ENCODE results near the gene RNU1-3.
"Not testable (repeated sequence)": the region's sequence is repeated elsewhere in the genome, so short reads cannot be mapped to it uniquely, and the experiment has no call there.

DNA sequence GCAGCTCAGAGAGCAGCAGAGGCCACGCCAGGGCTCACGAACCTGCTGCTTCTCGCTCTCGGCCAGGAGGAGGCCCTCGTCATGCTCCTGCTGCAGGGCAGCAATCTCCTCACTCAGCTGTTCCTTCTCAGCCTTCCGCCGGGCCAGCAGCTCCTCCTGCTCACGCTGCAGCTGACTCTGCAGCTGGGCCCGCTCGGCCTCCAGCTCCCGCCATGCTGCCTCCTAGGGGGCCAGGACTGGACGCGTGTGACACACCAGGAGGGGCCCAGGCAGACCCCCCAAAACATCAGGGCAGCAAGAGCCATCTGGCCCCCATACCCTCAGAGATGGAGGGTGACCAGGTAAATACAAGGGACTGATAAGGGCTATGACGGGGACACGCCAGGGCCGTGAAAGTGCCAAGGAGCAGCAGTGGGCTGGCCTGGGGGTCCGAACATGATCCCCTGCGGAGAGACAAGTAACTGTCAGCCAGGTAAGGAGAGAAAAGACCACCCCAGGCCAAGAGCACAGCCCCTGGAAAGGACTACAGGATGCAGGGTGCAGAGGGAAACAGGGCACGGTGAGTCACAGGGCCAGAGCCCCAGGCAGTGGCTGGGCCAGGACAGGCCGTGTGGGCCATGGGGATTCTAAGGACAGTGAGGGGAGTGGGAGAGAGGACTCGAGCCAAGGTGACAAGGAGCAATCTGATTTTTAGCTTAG is 46.8 kb downstream of the RNU1-3 start:
- not testable (repeated sequence) for TF ChIP-seq POLR2AphosphoS5 (IDR thresholded peaks at IDR 0.05; ENCODE audit: low read depth); GABPA (IDR thresholded peaks at IDR 0.05; ENCODE audit: low read depth); SPI1 (IDR thresholded peaks at IDR 0.05; ENCODE audit: borderline replicate concordance, low read depth)
- TF ChIP-seq, protein P1, sequence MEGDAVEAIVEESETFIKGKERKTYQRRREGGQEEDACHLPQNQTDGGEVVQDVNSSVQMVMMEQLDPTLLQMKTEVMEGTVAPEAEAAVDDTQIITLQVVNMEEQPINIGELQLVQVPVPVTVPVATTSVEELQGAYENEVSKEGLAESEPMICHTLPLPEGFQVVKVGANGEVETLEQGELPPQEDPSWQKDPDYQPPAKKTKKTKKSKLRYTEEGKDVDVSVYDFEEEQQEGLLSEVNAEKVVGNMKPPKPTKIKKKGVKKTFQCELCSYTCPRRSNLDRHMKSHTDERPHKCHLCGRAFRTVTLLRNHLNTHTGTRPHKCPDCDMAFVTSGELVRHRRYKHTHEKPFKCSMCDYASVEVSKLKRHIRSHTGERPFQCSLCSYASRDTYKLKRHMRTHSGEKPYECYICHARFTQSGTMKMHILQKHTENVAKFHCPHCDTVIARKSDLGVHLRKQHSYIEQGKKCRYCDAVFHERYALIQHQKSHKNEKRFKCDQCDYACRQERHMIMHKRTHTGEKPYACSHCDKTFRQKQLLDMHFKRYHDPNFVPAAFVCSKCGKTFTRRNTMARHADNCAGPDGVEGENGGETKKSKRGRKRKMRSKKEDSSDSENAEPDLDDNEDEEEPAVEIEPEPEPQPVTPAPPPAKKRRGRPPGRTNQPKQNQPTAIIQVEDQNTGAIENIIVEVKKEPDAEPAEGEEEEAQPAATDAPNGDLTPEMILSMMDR (IDR thresholded peaks at IDR 0.05; ENCODE audit: insufficient read depth, low read length), result not testable (repeated sequence)
- TF ChIP-seq, protein P2, sequence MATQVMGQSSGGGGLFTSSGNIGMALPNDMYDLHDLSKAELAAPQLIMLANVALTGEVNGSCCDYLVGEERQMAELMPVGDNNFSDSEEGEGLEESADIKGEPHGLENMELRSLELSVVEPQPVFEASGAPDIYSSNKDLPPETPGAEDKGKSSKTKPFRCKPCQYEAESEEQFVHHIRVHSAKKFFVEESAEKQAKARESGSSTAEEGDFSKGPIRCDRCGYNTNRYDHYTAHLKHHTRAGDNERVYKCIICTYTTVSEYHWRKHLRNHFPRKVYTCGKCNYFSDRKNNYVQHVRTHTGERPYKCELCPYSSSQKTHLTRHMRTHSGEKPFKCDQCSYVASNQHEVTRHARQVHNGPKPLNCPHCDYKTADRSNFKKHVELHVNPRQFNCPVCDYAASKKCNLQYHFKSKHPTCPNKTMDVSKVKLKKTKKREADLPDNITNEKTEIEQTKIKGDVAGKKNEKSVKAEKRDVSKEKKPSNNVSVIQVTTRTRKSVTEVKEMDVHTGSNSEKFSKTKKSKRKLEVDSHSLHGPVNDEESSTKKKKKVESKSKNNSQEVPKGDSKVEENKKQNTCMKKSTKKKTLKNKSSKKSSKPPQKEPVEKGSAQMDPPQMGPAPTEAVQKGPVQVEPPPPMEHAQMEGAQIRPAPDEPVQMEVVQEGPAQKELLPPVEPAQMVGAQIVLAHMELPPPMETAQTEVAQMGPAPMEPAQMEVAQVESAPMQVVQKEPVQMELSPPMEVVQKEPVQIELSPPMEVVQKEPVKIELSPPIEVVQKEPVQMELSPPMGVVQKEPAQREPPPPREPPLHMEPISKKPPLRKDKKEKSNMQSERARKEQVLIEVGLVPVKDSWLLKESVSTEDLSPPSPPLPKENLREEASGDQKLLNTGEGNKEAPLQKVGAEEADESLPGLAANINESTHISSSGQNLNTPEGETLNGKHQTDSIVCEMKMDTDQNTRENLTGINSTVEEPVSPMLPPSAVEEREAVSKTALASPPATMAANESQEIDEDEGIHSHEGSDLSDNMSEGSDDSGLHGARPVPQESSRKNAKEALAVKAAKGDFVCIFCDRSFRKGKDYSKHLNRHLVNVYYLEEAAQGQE (IDR thresholded peaks at IDR 0.05; ENCODE audit: insufficient replicate concordance, low read depth), result not testable (repeated sequence)
